ENCODE data around the gene RCBTB2.

- TF ChIP-seq POLR2A (IDR thresholded peaks at IDR 0.05), result no peak
- TF ChIP-seq CTCF (IDR thresholded peaks at IDR 0.05), result no peak
These were observed 14.8 kb upstream of the RCBTB2 start for GRCh38 chr13:48547663-48548092.

Data from ovary (tissue), 3 donors.